ENCODE measurements around the gene PLS3.

Gene PLS3

DNA sequence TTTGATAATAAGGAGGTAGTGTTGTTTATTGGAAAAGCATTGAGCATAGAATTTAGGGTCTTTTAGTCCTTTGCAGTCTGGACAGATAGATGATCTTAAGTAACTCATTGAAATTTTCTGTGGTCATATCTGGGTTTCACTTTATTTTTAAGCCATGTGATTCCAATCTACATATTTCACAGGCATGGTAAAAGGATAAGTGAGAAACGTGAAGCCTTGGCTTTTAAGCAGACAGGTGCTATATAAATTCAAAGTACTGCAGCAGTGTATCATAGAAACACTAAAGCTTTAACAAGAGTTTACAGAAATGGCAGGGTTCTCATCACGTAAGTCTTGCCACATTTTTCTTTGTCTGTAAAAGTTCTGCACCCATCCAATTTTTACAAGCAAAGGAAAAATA lies 4.9 kb downstream of the PLS3 start:
- no peak for DNase-seq (ENCODE audit: low read depth in 2 of 2)

GRCh38 chrX:115571712-115572111 lies 10.7 kb downstream of the PLS3 start:
- DNase-seq (ENCODE audit: low read depth in 2 of 2): no peak

DNA sequence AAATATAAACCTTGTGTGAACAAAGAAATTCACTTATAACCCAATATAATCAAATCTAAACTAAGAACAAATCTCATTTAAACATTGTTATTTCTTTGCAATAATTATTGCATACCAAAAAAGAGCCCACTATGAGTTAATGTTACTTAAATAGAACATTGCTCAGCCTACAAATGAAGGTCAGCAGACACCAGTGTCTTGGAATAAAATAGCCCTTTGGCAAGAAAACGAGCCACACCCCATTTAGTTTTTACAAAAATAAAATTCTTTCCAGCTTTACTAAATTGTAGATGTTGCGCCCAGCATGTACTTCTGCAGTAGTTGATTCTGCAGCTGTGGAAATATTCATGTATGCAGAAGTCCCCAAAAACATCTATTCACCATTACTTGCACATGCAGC lies 12.2 kb downstream of the PLS3 start:
- DNase-seq (ENCODE audit: low read depth in 2 of 2): no peak

GRCh38 chrX:115576676-115577075 lies 15.7 kb downstream of the PLS3 start:
- no peak for DNase-seq (ENCODE audit: low read depth in 2 of 2)

GRCh38 chrX:115579327-115579726 lies 18.4 kb downstream of the PLS3 start:
- no peak for DNase-seq (ENCODE audit: low read depth in 2 of 2)

DNA sequence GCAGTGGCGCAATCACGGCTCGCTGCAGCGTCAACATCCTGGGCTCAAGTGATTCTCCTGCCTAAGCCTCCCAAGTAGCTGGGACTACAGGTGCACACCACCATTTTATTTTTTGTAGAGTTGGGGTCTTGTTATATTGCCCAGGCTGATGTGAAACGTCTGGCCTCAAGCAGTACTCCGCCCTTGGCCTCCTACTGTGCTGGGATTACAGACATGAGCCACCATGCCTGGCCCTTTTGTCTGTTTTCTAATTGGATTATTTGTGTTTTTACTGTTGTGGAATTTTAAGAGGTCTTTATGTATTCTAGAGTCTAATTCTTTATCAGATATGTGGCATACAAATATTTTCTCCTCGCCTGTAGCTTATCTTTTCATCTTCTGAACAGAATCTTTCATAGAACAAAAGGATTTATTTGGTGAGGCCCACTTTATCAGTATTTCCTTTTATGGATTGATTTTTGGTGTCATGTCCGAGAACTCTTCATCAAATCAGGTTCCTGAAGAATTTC lies 18.9 kb downstream of the PLS3 start:
- DNase-seq (ENCODE audit: low read depth in 2 of 2): no peak

GRCh38 chrX:115581759-115582615 lies 21.0 kb downstream of the PLS3 start:
- DNase-seq (ENCODE audit: low read depth in 2 of 2): no peak

DNA sequence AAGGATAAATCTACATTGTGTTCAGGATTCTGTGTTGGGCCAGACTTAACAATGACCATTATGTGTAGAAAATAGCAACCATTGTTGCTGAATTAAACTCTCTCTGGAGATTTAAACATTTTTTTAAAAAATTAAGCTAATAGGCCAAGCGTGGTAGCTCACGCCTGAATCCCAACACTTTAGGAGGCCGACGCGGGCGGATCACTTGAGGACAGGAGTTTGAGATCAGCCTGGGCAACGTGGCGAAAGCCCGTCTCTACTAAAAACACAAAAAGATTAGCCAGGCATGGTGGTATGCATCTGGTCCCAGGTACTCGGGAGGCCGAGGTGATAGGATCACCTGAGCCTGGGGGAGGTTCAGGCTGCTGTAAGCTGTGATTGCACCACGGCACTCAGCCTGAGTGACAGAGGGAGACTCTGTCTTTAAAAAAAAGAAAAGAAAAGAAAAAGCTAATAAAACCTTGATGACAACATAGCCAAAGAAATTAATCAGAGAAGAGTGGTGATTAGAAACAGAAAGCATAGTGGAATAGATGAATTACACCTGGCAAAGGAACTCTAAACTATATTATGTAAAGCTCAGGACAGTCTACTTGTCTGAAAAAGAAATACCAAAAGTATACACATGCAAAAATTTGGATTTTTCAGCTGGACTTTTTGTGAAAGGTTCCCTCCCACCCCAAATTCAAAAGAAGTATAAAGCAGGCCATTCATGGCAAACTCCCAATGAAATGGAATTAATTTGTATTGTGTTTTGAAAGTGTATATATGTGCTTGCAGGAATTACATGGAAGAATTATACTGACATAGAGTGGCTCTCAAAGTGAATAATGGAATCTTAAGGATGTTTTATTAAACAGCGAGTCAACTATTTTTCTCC lies 21.9 kb downstream of the PLS3 start:
- DNase-seq (ENCODE audit: low read depth in 2 of 2): no peak

DNA sequence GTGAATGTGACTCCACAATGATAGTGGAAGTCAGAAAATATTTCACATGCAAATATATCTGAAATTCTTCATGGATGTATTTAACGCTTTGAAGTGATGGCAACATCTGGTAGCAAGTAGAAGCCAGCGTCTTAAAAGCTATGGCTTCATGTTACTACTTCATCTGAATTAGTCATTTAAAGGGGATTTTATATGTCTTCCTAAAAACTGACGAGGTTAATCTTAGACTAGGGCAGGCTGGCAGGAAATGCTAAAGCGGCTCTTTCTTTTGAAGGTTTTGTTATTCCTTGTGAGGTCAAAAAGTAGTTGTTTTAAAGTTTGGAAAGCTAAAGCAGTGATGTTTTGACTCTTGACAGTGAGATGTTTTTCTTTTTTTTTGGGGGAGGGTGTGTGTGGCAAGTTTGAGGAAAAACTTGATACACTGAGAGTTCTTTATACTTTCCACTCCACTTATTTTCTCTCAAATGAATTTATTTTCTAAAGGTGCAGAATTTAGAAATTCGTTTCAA lies 22.6 kb downstream of the PLS3 start:
- no peak for DNase-seq (ENCODE audit: low read depth in 2 of 2)

- DNase-seq (ENCODE audit: low read depth in 2 of 2): no peak
These were observed 23.7 kb downstream of the PLS3 start for GRCh38 chrX:115584696-115585095.

- DNase-seq (ENCODE audit: low read depth in 2 of 2): no peak
These were observed 27.2 kb downstream of the PLS3 start for GRCh38 chrX:115588179-115588578.

- DNase-seq (ENCODE audit: low read depth in 2 of 2): no peak
These were observed 28.4 kb downstream of the PLS3 start for GRCh38 chrX:115589419-115589818.

DNA sequence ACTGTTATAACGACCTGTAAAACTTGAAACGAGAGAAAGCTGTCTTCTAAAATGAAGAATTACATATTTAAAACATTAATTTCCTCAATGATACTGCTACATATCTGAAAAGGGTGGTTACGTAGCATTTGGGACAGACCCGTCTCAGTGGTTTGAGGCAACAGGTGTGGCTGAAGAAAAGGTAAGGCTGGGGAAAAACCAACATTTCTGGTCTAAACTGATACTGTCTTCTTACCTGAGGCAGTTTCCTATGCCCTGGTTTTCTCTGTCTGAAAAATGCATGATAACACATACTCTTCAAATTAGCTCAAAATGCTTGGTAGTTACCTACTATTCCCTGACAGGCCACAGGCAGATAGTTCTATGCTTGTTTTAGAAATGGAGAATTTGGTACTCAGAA lies 30.4 kb downstream of the PLS3 start:
- no peak for DNase-seq (ENCODE audit: low read depth in 2 of 2)

DNA sequence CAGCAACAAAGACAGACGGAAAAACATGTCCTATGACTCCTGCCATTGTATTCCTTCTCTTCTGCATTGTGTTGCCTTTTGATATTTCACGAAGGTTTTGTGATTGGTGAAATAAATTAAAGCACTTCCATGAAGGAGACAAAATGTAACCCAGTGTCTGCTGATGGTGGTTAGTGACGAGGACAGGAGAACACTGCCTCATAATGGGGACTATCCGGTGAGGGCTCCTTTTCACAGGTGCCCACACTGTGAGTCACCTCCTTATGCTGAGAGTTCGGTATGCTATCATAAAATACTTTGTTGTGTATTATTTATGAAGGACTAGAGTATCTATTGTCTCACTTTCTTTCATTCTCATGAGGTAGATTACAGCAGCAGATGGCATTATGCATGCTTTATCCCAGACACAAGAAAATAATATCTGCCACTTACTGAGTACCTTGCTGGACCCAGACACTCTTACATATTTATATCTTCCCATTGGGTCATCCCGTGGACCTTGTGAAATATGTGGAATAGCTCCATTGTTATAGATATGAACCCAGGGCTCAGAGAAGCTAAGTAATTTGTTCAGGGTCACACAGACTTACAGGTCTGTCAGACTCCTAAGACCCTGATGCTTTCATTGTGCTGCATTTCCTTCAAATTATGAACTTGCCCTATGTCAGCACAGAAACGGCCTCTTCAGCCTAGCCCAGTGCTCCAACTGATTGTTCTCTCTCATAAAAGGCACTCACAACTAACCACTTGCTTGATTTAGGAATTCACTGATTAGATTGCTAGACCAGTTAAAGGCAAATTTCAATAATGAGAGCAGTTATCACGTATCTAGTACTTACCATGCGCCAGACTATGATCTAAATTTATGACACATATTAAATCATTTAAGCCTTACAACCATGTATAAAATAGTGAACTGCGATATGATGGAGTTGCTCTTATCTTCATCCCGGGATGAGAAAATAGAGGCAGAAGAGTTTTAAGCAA lies 31.2 kb downstream of the PLS3 start:
- no peak for DNase-seq (ENCODE audit: low read depth in 2 of 2)

DNA sequence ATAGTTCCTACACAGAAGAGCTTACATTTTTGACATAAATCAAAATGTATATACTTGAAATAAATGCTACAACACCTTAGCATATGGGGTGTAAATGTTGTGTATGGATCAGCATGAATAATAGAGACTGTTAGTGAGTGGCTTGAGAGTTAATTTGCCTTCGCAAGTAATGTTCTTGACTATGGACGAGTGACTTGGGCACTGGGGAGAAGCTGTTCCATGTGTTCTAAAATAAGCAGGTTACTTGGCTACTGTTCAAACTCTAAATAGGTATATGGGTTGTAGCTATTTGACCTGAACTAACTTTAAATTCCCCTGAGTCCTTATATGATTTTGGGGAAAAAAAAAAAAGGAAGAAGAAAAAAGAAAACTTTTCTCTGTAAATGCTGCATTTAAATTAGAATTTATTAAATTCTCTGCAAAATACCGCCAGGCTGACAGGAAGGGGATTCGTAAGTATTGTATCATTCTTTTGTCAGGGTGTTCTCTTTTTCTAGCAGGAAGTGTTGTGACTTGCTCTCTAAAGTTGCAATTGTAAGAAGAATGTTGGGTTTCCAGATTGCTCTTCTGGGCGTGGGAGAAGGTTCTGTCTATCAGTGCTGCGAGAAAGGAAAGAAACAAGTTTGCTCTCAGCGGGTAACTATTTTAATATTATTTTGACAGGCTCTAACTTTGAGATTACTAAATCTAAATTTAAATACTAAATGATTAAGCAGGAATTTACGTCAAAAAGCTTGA lies 32.2 kb downstream of the PLS3 start:
- no peak for DNase-seq (ENCODE audit: low read depth in 2 of 2)

- DNase-seq (ENCODE audit: low read depth in 2 of 2): no peak
These were observed 34.1 kb downstream of the PLS3 start for GRCh38 chrX:115595049-115595448.

GRCh38 chrX:115598556-115598955 lies 37.6 kb downstream of the PLS3 start:
- no peak for DNase-seq (ENCODE audit: low read depth in 2 of 2)

DNA sequence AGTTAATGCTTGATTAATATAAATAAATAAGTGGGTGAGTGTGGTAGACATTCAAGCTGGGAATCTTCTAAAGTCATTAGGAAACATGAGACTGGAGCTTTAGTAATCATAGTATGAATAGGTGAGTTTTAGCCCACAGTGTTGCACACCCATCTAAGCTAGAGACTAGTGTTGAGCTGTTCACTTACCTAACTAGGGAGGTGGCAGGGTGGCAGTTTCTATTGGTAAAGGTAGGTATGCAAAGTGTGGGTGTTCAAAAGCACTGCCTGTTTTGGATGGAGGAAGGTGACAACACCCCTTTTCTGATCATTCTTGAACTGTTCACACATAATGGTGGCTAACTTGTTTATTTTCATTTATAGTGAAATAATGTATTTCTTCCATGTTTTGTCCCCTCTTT lies 41.3 kb downstream of the PLS3 start:
- DNase-seq (ENCODE audit: low read depth in 2 of 2): no peak

DNA sequence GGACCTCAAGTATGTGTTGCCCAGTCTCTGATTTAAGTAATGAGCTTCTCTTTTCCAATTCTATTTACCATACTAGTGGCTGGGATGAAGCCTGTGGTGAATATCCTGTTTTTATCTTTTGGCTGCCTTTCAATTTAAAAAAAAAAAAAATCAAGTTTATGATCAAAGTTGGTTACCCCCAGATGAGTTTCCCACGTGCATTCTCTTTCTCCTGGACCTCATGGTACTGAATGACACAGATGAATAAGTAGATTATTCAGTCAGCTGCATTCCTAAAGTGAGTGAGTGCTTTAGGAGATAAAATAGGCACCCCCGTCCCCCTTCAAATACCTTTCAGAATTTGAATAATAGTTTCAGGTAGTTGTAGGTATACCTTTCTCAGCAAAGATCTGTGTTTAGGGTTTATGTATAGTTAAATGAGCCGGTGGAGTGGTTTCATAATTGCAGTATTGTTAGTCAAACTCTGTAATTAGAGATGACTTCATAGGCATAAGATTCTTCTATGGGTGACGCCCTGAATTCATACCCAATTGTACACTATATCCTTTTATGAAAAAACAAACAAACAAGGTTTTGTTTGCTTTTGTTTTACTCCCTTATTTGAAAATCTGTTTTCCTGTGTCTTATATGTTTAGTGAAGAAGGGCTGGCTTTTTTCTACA lies 41.9 kb downstream of the PLS3 start:
- no peak for DNase-seq (ENCODE audit: low read depth in 2 of 2)

DNA sequence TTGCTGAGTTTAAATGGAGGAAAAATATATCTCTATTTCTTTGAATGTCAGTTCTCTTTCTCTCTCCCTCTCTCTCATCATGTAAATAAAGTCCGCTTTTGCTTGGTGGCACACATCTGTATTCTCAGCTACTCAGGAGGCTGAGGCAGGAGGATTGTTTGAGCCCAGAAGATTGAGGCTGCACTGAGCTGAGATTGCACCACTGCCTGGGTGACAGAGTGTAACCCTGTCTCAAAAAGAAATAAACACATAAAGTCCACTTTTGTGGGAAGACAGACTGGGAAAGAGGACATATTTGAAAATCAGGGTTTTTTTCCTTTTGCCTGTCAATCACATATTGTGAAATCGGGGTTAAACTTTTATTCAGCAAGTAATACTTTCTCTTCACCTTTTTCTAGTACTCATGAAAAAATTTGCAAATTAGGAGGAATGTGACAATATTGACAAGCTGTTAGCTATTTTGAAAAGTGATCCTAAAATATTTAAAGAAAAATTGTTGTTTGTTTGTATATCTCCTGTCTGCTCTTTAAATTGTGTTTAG lies 42.6 kb downstream of the PLS3 start:
- no peak for DNase-seq (ENCODE audit: low read depth in 2 of 2)
